Trophoblast cell (in vitro differentiated cells and primary cell): ENCODE measurements around the gene CARNS1.

Source experiments
- DNase-seq, 2 donors: peaks; one replicate each; pipeline ENCODE4 v3.0.0-alpha.2; 2016
- H2AFZ ChIP-seq: 2 replicates; pipeline ENCODE4 v1.6.1; 2013; ENCODE audit warnings: low read length, moderate library complexity, mild to moderate bottlenecking; ENCODE audit not compliant: insufficient read depth, poor library complexity
- H2AK5ac ChIP-seq: 2 replicates; pipeline ENCODE4 v1.6.1; 2013; ENCODE audit warnings: mild to moderate bottlenecking, low read length
- H2BK120ac ChIP-seq: 2 replicates; pipeline ENCODE4 v1.6.1; 2013; ENCODE audit warnings: low read length, mild to moderate bottlenecking, moderate library complexity; ENCODE audit not compliant: insufficient read depth, poor library complexity
- H2BK12ac ChIP-seq: 2 replicates; pipeline ENCODE4 v1.6.1; 2013; ENCODE audit warnings: mild to moderate bottlenecking, low read length, moderate library complexity
- H2BK5ac ChIP-seq: 2 replicates; pipeline ENCODE4 v1.6.1; 2013; ENCODE audit warnings: low read length, low read depth, moderate library complexity, mild to moderate bottlenecking; ENCODE audit not compliant: poor library complexity
- H3K14ac ChIP-seq: 2 replicates; pipeline ENCODE4 v1.6.1; 2013; ENCODE audit warnings: mild to moderate bottlenecking, low read length
- H3K18ac ChIP-seq: 2 replicates; pipeline ENCODE4 v1.6.1; 2013; ENCODE audit warnings: mild to moderate bottlenecking, low read length
- H3K23ac ChIP-seq: 2 replicates; pipeline ENCODE4 v1.6.1; 2013; ENCODE audit warnings: low read length
- H3K27ac ChIP-seq: 2 replicates; pipeline ENCODE4 v1.5.1; 2013; ENCODE audit warnings: low read depth, mild to moderate bottlenecking, inconsistent platforms, low read length, moderate library complexity
- H3K27me3 ChIP-seq: 2 replicates; pipeline ENCODE4 v1.6.1; 2013; ENCODE audit warnings: inconsistent platforms, mild to moderate bottlenecking, low read length, moderate library complexity; ENCODE audit not compliant: insufficient read depth
- H3K36me3 ChIP-seq, 2 experiments: 1 replicate in 1 of 2; 2 replicates in 1 of 2; pipeline ENCODE4 v1.6.1; 2013; ENCODE audit warnings: low read length in 2 of 2, mild to moderate bottlenecking in 2 of 2, moderate library complexity in 1 of 2; ENCODE audit not compliant: insufficient read depth in 2 of 2, control insufficient read depth in 1 of 2
- H3K4ac ChIP-seq: 2 replicates; pipeline ENCODE4 v1.6.1; 2013; ENCODE audit warnings: low read depth, mild to moderate bottlenecking, low read length, moderate library complexity
- H3K4me1 ChIP-seq, 2 experiments: 1 replicate in 1 of 2; 2 replicates in 1 of 2; pipeline ENCODE4 v1.6.1; 2013; ENCODE audit warnings: low read length in 2 of 2, mild to moderate bottlenecking in 2 of 2, moderate library complexity in 1 of 2; ENCODE audit not compliant: insufficient read depth in 2 of 2, control insufficient read depth in 1 of 2
- H3K4me2 ChIP-seq: 2 replicates; pipeline ENCODE4 v1.6.1; 2013; ENCODE audit warnings: inconsistent platforms, mild to moderate bottlenecking, low read length, moderate library complexity
- H3K4me3 ChIP-seq: 2 replicates; pipeline ENCODE4 v1.5.1; 2013; ENCODE audit warnings: mild to moderate bottlenecking, low read depth, low read length, inconsistent platforms
- H3K79me1 ChIP-seq: one replicate; pipeline ENCODE4 v1.6.1; 2013; ENCODE audit warnings: low read length
- H3K79me2 ChIP-seq: 2 replicates; pipeline ENCODE4 v1.6.1; 2013; ENCODE audit warnings: low read length, mild to moderate bottlenecking; ENCODE audit not compliant: control insufficient read depth, insufficient read depth, poor library complexity
- H3K9ac ChIP-seq: 2 replicates; pipeline ENCODE4 v1.6.1; 2013; ENCODE audit warnings: mild to moderate bottlenecking, low read length
- H3K9me3 ChIP-seq: 2 replicates; pipeline ENCODE4 v1.6.1; 2013; ENCODE audit warnings: low read depth, mild to moderate bottlenecking, control low read depth, inconsistent platforms, low read length; ENCODE audit not compliant: insufficient read depth
- H4K12ac ChIP-seq: 2 replicates; pipeline ENCODE4 v1.6.1; 2013; ENCODE audit warnings: low read depth, mild to moderate bottlenecking, low read length, moderate library complexity
- H4K8ac ChIP-seq: 2 replicates; pipeline ENCODE4 v1.6.1; 2013; ENCODE audit warnings: low read depth, mild to moderate bottlenecking, low read length, moderate library complexity
- H4K91ac ChIP-seq: one replicate; pipeline ENCODE4 v1.6.1; 2013; ENCODE audit warnings: low read depth, mild to moderate bottlenecking, low read length, moderate library complexity
- WGBS: extraction: QIAGEN DNeasy Blood & Tissue Kit; methylation state at CpG from one replicate; pipeline ENCODE4 v1.1.7; 2013; ENCODE audit warnings: missing lambda C conversion rate; ENCODE audit not compliant: insufficient read length, insufficient coverage; ENCODE audit errors: extremely low coverage; 5-methylcytosine and 5-hydroxymethylcytosine counted together

CARNS1 gene

DNA sequence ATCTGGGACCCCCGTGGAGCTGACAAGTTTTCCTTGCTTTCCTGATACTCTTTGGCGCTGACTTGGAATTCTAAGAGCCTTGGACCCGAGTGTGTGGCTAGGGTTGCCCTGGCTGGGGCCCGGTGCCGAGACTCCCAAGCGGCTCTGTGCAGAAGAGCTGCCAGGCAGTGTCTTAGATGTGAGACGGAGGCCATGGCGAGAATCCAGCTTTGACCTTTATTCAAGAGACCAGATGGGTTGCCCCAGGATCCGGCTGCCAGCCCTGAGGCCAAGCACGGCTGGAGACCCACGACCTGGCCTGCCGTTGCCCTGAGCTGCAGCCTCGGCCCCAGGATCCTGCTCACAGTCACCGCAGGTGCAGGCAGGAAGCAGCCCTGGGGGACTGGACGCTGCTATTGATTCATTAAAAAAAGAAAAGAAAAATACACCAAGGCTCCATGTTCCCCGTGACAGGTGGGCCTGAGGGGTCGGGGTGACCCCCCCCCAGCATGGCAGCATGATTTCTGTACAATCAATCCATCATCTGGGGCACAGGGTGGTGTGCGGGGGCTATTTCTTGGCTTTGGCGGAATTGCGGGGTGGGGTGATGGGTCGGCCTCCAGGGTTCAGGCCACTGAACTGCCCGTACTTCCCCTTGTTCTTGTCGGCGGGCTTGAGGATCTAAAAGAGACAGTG, 17.4 kb upstream of the CARNS1 start:
- Histone ChIP-seq H3K4ac (no peak overlapping the region), H3K27me3 (no peaks in the 10 kb centered on the region), H4K91ac (no peak overlapping the region), H3K27ac (no peak overlapping the region), H2BK5ac (no peak overlapping the region), H3K4me3 (no peak overlapping the region), H3K9ac (no peak overlapping the region), H2AK5ac (no peak overlapping the region), H3K36me3 (peaks cover 50 to 59% of the 10 kb centered on the region in 2 experiments), H3K23ac (no peak overlapping the region), H4K8ac (no peak overlapping the region), H3K9me3 (no peaks in the 10 kb centered on the region), H3K4me1 (peaks cover 12 to 14% of the 10 kb centered on the region in 2 experiments), H2BK120ac (no peak overlapping the region), H2AFZ (no peak overlapping the region), H4K12ac (no peak overlapping the region), H3K18ac (no peak overlapping the region), H2BK12ac (no peak overlapping the region), H3K79me1 (peaks cover 10% of the 10 kb centered on the region), H3K79me2 (peaks cover 13% of the 10 kb centered on the region), H3K4me2 (no peak overlapping the region), H3K14ac (no peak overlapping the region)
- no CpG with 5 or more reads among the region's 24 CpGs for WGBS
- no peak for DNase-seq

GRCh38 chr11:67398661-67399563, 16.6 kb upstream of the CARNS1 start:
- Histone ChIP-seq H3K9ac (no peak overlapping the region), H3K4me2 (no peak overlapping the region), H3K23ac (no peak overlapping the region), H3K4me3 (no peak overlapping the region), H2BK120ac (no peak overlapping the region), H3K79me2 (peaks cover 13% of the 10 kb centered on the region), H3K4ac (no peak overlapping the region), H3K36me3 (peaks cover 46 to 54% of the 10 kb centered on the region in 2 experiments), H2BK12ac (no peak overlapping the region), H2BK5ac (no peak overlapping the region), H3K79me1 (peaks cover 10% of the 10 kb centered on the region), H3K18ac (no peak overlapping the region), H4K12ac (no peak overlapping the region), H3K27ac (no peak overlapping the region), H3K4me1 (peaks cover 12 to 14% of the 10 kb centered on the region in 2 experiments), H4K8ac (no peak overlapping the region), H2AK5ac (no peak overlapping the region), H4K91ac (no peak overlapping the region), H3K9me3 (no peaks in the 10 kb centered on the region), H2AFZ (no peak overlapping the region), H3K27me3 (no peaks in the 10 kb centered on the region), H3K14ac (no peak overlapping the region)
- WGBS, result no CpG with 5 or more reads among the region's 31 CpGs
- peak in 1 of 2 donors; percentile 28 for DNase-seq

DNA sequence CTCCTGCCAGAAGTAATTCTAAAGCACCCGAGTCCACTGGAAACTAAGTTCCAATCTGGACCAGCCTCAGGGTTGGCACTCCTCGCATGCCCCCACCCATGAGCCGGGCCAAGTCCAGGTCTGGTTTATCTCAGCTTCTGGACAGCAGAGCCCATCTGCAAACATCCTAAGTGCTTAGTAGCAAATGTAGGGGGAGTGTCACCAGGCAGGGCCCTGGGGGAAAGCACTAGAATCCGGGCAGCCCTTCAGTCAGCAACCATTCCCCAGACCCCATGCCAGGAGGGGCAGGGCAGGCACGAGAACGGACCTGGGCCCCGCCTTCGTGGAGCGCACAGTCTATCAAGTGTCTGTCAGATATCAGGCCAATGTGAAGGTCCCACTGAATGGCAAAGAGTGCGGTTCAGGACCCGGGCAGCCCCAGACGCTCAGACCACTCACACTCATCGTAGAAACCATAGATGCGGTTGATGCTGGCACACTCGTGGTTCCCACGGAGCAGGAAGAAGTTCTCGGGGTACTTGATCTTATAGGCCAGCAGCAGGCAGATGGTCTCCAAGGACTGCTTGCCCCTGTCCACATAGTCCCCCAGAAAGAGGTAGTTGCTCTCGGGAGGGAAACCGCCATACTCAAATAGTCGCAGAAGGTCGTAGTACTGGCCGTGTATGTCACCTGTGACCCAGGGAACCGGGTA, 15.1 kb upstream of the CARNS1 start:
- no peaks in the 10 kb centered on the region for H3K9me3 ChIP-seq
- H3K27me3 ChIP-seq, result no peaks in the 10 kb centered on the region
- peak overlapping the region; percentile 87 for H4K12ac ChIP-seq
- no peak overlapping the region for H4K8ac ChIP-seq
- no peak overlapping the region for H2BK120ac ChIP-seq
- H3K14ac ChIP-seq, result peak overlapping the region; percentile 93
- H2BK12ac ChIP-seq, result no peak overlapping the region
- H3K4me3 ChIP-seq, result peak overlapping the region; percentile 91
- H2BK5ac ChIP-seq, result no peak overlapping the region
- H3K23ac ChIP-seq, result no peak overlapping the region
- peak overlapping the region; percentile 97 for H4K91ac ChIP-seq
- DNase-seq, result no peak
- H3K4ac ChIP-seq, result peak overlapping the region; percentile 99
- WGBS, result no CpG with 5 or more reads among the region's 23 CpGs
- peaks cover 40 to 49% of the 10 kb centered on the region in 2 experiments for H3K36me3 ChIP-seq
- H3K4me2 ChIP-seq, result peak overlapping the region; percentile 79
- H3K9ac ChIP-seq, result peak overlapping the region; percentile 98
- peaks cover 12 to 18% of the 10 kb centered on the region in 2 experiments for H3K4me1 ChIP-seq
- H3K79me1 ChIP-seq, result peaks cover 10% of the 10 kb centered on the region
- H3K18ac ChIP-seq, result no peak overlapping the region
- H3K27ac ChIP-seq, result no peak overlapping the region
- peak overlapping the region; percentile 44 for H2AK5ac ChIP-seq
- peaks cover 13% of the 10 kb centered on the region for H3K79me2 ChIP-seq
- no peak overlapping the region for H2AFZ ChIP-seq

DNA sequence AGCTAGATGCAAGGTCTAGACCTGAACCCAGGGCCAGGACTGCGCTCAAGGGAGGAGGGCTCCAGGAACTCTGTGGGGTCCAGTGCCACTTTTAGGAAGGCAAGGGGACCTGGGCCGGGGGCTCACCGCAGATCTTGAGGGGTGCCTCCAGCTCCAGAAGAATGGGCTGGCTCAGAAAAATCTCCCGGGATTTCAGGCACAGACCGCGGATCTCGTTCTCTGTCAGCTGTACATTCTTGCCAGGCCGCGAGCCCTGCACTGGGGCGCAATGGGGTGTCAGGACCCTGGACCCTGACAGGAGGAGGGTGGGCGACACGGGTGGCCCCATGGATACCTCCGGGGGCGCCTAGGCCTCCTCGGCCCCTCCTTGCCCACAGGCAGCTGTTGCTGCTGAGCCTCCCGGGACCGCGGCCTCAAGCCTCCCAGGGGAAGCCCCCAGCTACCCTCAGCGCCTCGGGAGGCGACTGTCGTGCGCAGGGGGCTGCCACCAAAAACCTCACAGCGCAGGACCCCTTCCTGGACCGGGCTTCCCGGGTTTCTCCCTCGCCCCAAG, 14.5 kb upstream of the CARNS1 start:
- Histone ChIP-seq H3K9ac (peak overlapping the region; percentile 98), H3K79me2 (peaks cover 13% of the 10 kb centered on the region), H3K4ac (peak overlapping the region; percentile 99), H3K14ac (peak overlapping the region; percentile 93), H3K9me3 (no peaks in the 10 kb centered on the region), H2BK5ac (peak overlapping the region; percentile 97), H3K27ac (peak overlapping the region; percentile 96), H3K4me1 (peaks cover 12 to 18% of the 10 kb centered on the region in 2 experiments), H2BK120ac (peak overlapping the region; percentile 85), H3K4me2 (peak overlapping the region; percentile 79), H3K23ac (no peak overlapping the region), H3K4me3 (peak overlapping the region; percentile 91), H4K12ac (peak overlapping the region; percentile 87), H2AFZ (peak overlapping the region; percentile 99), H2BK12ac (no peak overlapping the region), H3K79me1 (peaks cover 10% of the 10 kb centered on the region), H4K8ac (peak overlapping the region; percentile 97), H2AK5ac (peak overlapping the region; percentile 86), H4K91ac (peak overlapping the region; percentile 97), H3K36me3 (peaks cover 35 to 42% of the 10 kb centered on the region in 2 experiments), H3K27me3 (no peaks in the 10 kb centered on the region), H3K18ac (peak overlapping the region; percentile 92)
- WGBS, result no CpG with 5 or more reads among the region's 27 CpGs
- DNase-seq, result no peak
